Brain microvascular endothelial cell (primary cell): ENCODE measurements around the gene GDPD1.

Source experiments
- DNase-seq: peaks from one replicate; pipeline ENCODE4 v3.0.0-alpha.2; 2020
- H3K27ac ChIP-seq: fragments of 250-450 bp; sonication (Bioruptor Pico); 2 replicates; pipeline ENCODE4 v1.5.1; 2020; ENCODE audit warnings: mild to moderate bottlenecking, moderate library complexity
- H3K27me3 ChIP-seq: fragments of 250-450 bp; sonication (Bioruptor Pico); replicated peaks from 2 replicates; pipeline ENCODE4 v1.5.1; 2020; ENCODE audit warnings: mild to moderate bottlenecking
- H3K36me3 ChIP-seq: fragments of 250-450 bp; sonication (Bioruptor Pico); replicated peaks from 2 replicates; pipeline ENCODE4 v1.5.1; 2020; ENCODE audit warnings: mild to moderate bottlenecking
- H3K4me3 ChIP-seq: 2 replicates; pipeline ENCODE4 v1.5.1; 2011; ENCODE audit warnings: low read depth, mild to moderate bottlenecking, control low read depth, low read length, moderate library complexity
- CTCF ChIP-seq: IDR thresholded peaks from 2 replicates; pipeline ENCODE4 v1.5.1; 2011; ENCODE audit warnings: low read depth, mild to moderate bottlenecking, moderate library complexity, low read length, control low read depth, inconsistent platforms; ENCODE audit errors: missing control alignments
- in situ Hi-C: cut with HindIII; loops from 2 replicates; pipeline ENCODE4 v1.10.0; 2017; ENCODE audit warnings: low sequenced_read_pairs, low pct_ligation_motif_present

Gene GDPD1

GRCh38 chr17:59230764-59231163 lies 10.5 kb downstream of the GDPD1 start:
- Histone ChIP-seq H3K36me3 (no peaks in the 10 kb centered on the region), H3K4me3 (no peak overlapping the region), H3K27me3 (no peaks in the 10 kb centered on the region), H3K27ac (no peak overlapping the region)
- in situ Hi-C loops, result no loop called here
- no peak for TF ChIP-seq CTCF
- DNase-seq, result no peak

- H3K27me3 ChIP-seq, result no peaks in the 10 kb centered on the region
- H3K27ac ChIP-seq, result no peak overlapping the region
- no peak for TF ChIP-seq CTCF
- no peak overlapping the region for H3K4me3 ChIP-seq
- H3K36me3 ChIP-seq, result no peaks in the 10 kb centered on the region
- in situ Hi-C loops, result no loop called here
- DNase-seq, result no peak
Observed at GRCh38 chr17:59234631-59235030, 14.3 kb downstream of the GDPD1 start.

GRCh38 chr17:59238906-59239305 lies 18.6 kb downstream of the GDPD1 start:
- Histone ChIP-seq H3K27me3 (no peaks in the 10 kb centered on the region), H3K36me3 (no peaks in the 10 kb centered on the region), H3K4me3 (no peak overlapping the region), H3K27ac (no peak overlapping the region)
- in situ Hi-C loops, result no loop called here
- no peak for DNase-seq
- no peak for TF ChIP-seq CTCF

- no peak overlapping the region for H3K27ac ChIP-seq
- no peaks in the 10 kb centered on the region for H3K36me3 ChIP-seq
- H3K4me3 ChIP-seq, result no peak overlapping the region
- in situ Hi-C loops, result no loop called here
- TF ChIP-seq CTCF, result no peak
- DNase-seq, result no peak
- no peaks in the 10 kb centered on the region for H3K27me3 ChIP-seq
Observed at GRCh38 chr17:59244081-59244480, 23.8 kb downstream of the GDPD1 start.

GRCh38 chr17:59254742-59255141 lies 34.4 kb downstream of the GDPD1 start:
- Histone ChIP-seq H3K27me3 (no peaks in the 10 kb centered on the region), H3K4me3 (no peak overlapping the region), H3K27ac (no peak overlapping the region), H3K36me3 (no peaks in the 10 kb centered on the region)
- no peak for TF ChIP-seq CTCF
- in situ Hi-C loops, result no loop called here
- no peak for DNase-seq

- H3K27me3 ChIP-seq, result no peaks in the 10 kb centered on the region
- no peak overlapping the region for H3K27ac ChIP-seq
- DNase-seq, result no peak
- TF ChIP-seq CTCF, result no peak
- in situ Hi-C loops, result no loop called here
- H3K4me3 ChIP-seq, result no peak overlapping the region
- H3K36me3 ChIP-seq, result no peaks in the 10 kb centered on the region
Observed at GRCh38 chr17:59257101-59257500, 36.8 kb downstream of the GDPD1 start.
